Loucy (cell line): ENCODE measurements around the gene ITGB1.

ENCODE experiments used
- H2AFZ ChIP-seq: fragments of 200-600 bp; sonication (generic); 2 replicates; pipeline ENCODE4 v1.6.0; 2016; ENCODE audit warnings: antibody characterized with exemption, mild to moderate bottlenecking, low read length, moderate library complexity
- H3F3A ChIP-seq: fragments of 200-600 bp; 2 replicates; pipeline ENCODE4 v1.6.0; 2016; ENCODE audit warnings: antibody characterized with exemption, low read depth, mild to moderate bottlenecking
- H3K27me3 ChIP-seq: fragments of 200-600 bp; sonication (generic); 2 replicates; pipeline ENCODE4 v1.6.1; 2014; ENCODE audit warnings: low read length, mild to moderate bottlenecking; ENCODE audit not compliant: insufficient read depth, poor library complexity, severe bottlenecking
- H3K36me3 ChIP-seq: fragments of 200-600 bp; sonication (generic); 2 replicates; pipeline ENCODE4 v1.6.1; 2016; ENCODE audit warnings: low read length; ENCODE audit not compliant: insufficient read depth
- H3K4me1 ChIP-seq: fragments of 200-600 bp; sonication (generic); 2 replicates; pipeline ENCODE4 v1.5.1; 2014; ENCODE audit warnings: low read length, mild to moderate bottlenecking; ENCODE audit not compliant: insufficient read depth, poor library complexity, severe bottlenecking
- H3K4me2 ChIP-seq: fragments of 200-600 bp; sonication (generic); 2 replicates; pipeline ENCODE4 v1.6.0; 2014; ENCODE audit warnings: antibody characterized with exemption, low read length, low read depth, mild to moderate bottlenecking; ENCODE audit not compliant: poor library complexity, severe bottlenecking
- H3K4me3 ChIP-seq: fragments of 200-600 bp; sonication (generic); 2 replicates; pipeline ENCODE4 v1.5.1; 2014; ENCODE audit warnings: low read length, mild to moderate bottlenecking, mixed read lengths; ENCODE audit not compliant: poor library complexity, severe bottlenecking
- H3K79me2 ChIP-seq: fragments of 200-600 bp; sonication (generic); 2 replicates; pipeline ENCODE4 v1.6.1; 2014; ENCODE audit warnings: low read length; ENCODE audit not compliant: insufficient read depth
- H3K9ac ChIP-seq: fragments of 200-600 bp; sonication (generic); 2 replicates; pipeline ENCODE4 v1.6.0; 2014; ENCODE audit warnings: mild to moderate bottlenecking, low read depth, low read length, moderate library complexity; ENCODE audit not compliant: poor library complexity, severe bottlenecking
- H3K9me2 ChIP-seq: fragments of 200-600 bp; sonication (generic); replicated peaks from 2 replicates; pipeline ENCODE4 v1.6.1; 2016; ENCODE audit warnings: low read depth, low read length, mixed read lengths
- H3K9me3 ChIP-seq: fragments of 200-600 bp; sonication (generic); 2 replicates; pipeline ENCODE4 v1.6.1; 2014; ENCODE audit warnings: mild to moderate bottlenecking, antibody characterized with exemption, low read length, low read depth; ENCODE audit not compliant: insufficient read depth
- H4K20me1 ChIP-seq: fragments of 200-600 bp; sonication (generic); 2 replicates; pipeline ENCODE4 v1.6.0; 2014; ENCODE audit warnings: antibody characterized with exemption, low read length, mild to moderate bottlenecking; ENCODE audit not compliant: insufficient read depth, poor library complexity, severe bottlenecking
- CTCF ChIP-seq: fragments of 200-600 bp; sonication (generic); conservative IDR thresholded peaks from 2 replicates; pipeline ENCODE4 v1.5.1; 2014; ENCODE audit warnings: mild to moderate bottlenecking, antibody characterized with exemption, low read length
- EZH2phosphoT487 ChIP-seq: fragments of 200-600 bp; IDR thresholded peaks from 2 replicates; pipeline ENCODE4 v1.6.1; 2018; ENCODE audit warnings: antibody characterized with exemption, mild to moderate bottlenecking, moderate library complexity, borderline replicate concordance

ITGB1 gene

GRCh38 chr10:32954080-32954479, 4.0 kb downstream of the ITGB1 start:
- no peak overlapping the region for H2AFZ ChIP-seq
- no peaks in the 10 kb centered on the region for H3K36me3 ChIP-seq
- H3K9ac ChIP-seq = peak overlapping the region; percentile 83
- peaks cover 96% of the 10 kb centered on the region for H3K79me2 ChIP-seq
- 0 out of 2 replicates have a peak, but pooled peaks cover 3% of the 10 kb centered on the region for H3F3A ChIP-seq
- H3K4me2 ChIP-seq = peak overlapping the region; percentile 99
- H3K9me3 ChIP-seq = no peaks in the 10 kb centered on the region
- no peak for TF ChIP-seq EZH2phosphoT487
- TF ChIP-seq CTCF = peak; percentile 29; the same call in 1 of the 2 replicates
- H3K4me1 ChIP-seq = peaks cover 74% of the 10 kb centered on the region
- no peaks in the 10 kb centered on the region for H3K27me3 ChIP-seq
- H3K4me3 ChIP-seq = peak overlapping the region; percentile 85
- H3K9me2 ChIP-seq = no peaks in the 10 kb centered on the region
- H4K20me1 ChIP-seq = peaks cover 84% of the 10 kb centered on the region

GRCh38 chr10:32953277-32953927, 4.6 kb downstream of the ITGB1 start:
- H3K4me2 ChIP-seq = peak overlapping the region; percentile 99
- TF ChIP-seq CTCF (no peak), EZH2phosphoT487 (no peak)
- H3K4me3 ChIP-seq = peak overlapping the region; percentile 85
- H2AFZ ChIP-seq = no peak overlapping the region
- H3K9me3 ChIP-seq = no peaks in the 10 kb centered on the region
- no peaks in the 10 kb centered on the region for H3K36me3 ChIP-seq
- H3F3A ChIP-seq = 0 out of 2 replicates have a peak, but pooled peaks cover 3% of the 10 kb centered on the region
- peak overlapping the region; percentile 83 for H3K9ac ChIP-seq
- no peaks in the 10 kb centered on the region for H3K9me2 ChIP-seq
- peaks cover 79% of the 10 kb centered on the region for H3K4me1 ChIP-seq
- H3K27me3 ChIP-seq = no peaks in the 10 kb centered on the region
- H3K79me2 ChIP-seq = peaks cover 96% of the 10 kb centered on the region
- peaks cover 91% of the 10 kb centered on the region for H4K20me1 ChIP-seq

GRCh38 chr10:32952541-32953276, 5.3 kb downstream of the ITGB1 start:
- 0 out of 2 replicates have a peak, but pooled peaks cover 3% of the 10 kb centered on the region for H3F3A ChIP-seq
- peak overlapping the region; percentile 83 for H3K9ac ChIP-seq
- H3K4me2 ChIP-seq = peak overlapping the region; percentile 99
- H3K36me3 ChIP-seq = no peaks in the 10 kb centered on the region
- peaks cover 100% of the 10 kb centered on the region for H3K79me2 ChIP-seq
- H3K4me1 ChIP-seq = peaks cover 86% of the 10 kb centered on the region
- no peaks in the 10 kb centered on the region for H3K9me3 ChIP-seq
- H3K4me3 ChIP-seq = peak overlapping the region; percentile 85
- H4K20me1 ChIP-seq = peaks cover 98% of the 10 kb centered on the region
- no peaks in the 10 kb centered on the region for H3K27me3 ChIP-seq
- H2AFZ ChIP-seq = no peak overlapping the region
- no peak for TF ChIP-seq EZH2phosphoT487
- TF ChIP-seq CTCF = no peak
- H3K9me2 ChIP-seq = no peaks in the 10 kb centered on the region
